A549 treated with CORT108297 at 1 μM for 4 hours (cell line): Measurements from ENCODE around the gene GCG. TPM values are rescaled to one million over a fixed set of nuclear protein-coding genes. Genes with fewer than 3 reads are reported as not detected.

Experiments used
- total RNA-seq: library from RNA; stranded (reverse); fragments of 200-300 nt; extraction: Qiagen RNA extraction; gene quantifications from 5 replicates; pipeline ENCODE4 v1.2.3, GENCODE V29; 2022

Gene GCG
- total RNA-seq = not detected in 5 replicates

GRCh38 chr2:162152147-162152546, at the start of gene GCG:
Gene GCG (minus strand): TSS chr2:162152247. CDS start chr2:162149178, 3,069 bp downstream.

Other genes with a start within 250 kb of the GCG start
- 0.36 to 0.73 TPM (median 0.54 TPM) in 5 replicates for gene DPP4, start 78.0 kb downstream of the GCG start, total RNA-seq
- gene FAP, start 91.2 kb upstream of the GCG start, total RNA-seq = 0.16 TPM in 1 of 5 replicates, not detected in the others
- gene IFIH1, start 166.4 kb upstream of the GCG start, total RNA-seq = 0.88 to 1.5 TPM (median 1.1 TPM) in 5 replicates
- gene GCA, start 191.9 kb upstream of the GCG start, total RNA-seq = 5.4 to 7.0 TPM (median 5.9 TPM) in 5 replicates